Fibroblast of lung (primary cell): ENCODE results near the gene ECI1. TPM values are rescaled to one million over a fixed set of nuclear protein-coding genes. Genes with fewer than 3 reads are reported as not detected.

ENCODE experiments used
- DNase-seq, 2 donors: peaks; one replicate each; pipeline versions ENCODE4 v3.0.0 to v3.0.0-alpha.2; 2010; ENCODE audit warnings: low read depth in 2 of 2
- H2AFZ ChIP-seq: 2 replicates; pipeline ENCODE4 v1.5.1; 2012; ENCODE audit warnings: low read length, control low read depth, inconsistent platforms
- H3K27ac ChIP-seq: 2 replicates; pipeline ENCODE4 v1.5.1; 2011; ENCODE audit warnings: low read length, control low read depth; ENCODE audit not compliant: insufficient read depth
- H3K27me3 ChIP-seq: 2 replicates; pipeline ENCODE4 v1.5.1; 2011; ENCODE audit warnings: mild to moderate bottlenecking, low read length; ENCODE audit not compliant: control insufficient read depth, insufficient read depth
- H3K36me3 ChIP-seq: 2 replicates; pipeline ENCODE4 v1.5.1; 2011; ENCODE audit warnings: low read length; ENCODE audit not compliant: control insufficient read depth, insufficient read depth
- H3K4me1 ChIP-seq: 2 replicates; pipeline ENCODE4 v1.5.1; 2011; ENCODE audit warnings: low read length; ENCODE audit not compliant: control insufficient read depth, insufficient read depth; ENCODE audit errors: extremely low read depth
- H3K4me2 ChIP-seq: 2 replicates; pipeline ENCODE4 v1.5.1; 2011; ENCODE audit warnings: low read length, control low read depth; ENCODE audit not compliant: insufficient read depth; ENCODE audit errors: extremely low read depth
- H3K4me3 ChIP-seq, 4 experiments: fragments of 200-600 bp in 1 of 4; sonication (generic) in 1 of 4; replicated peaks in 1 of 4; 2 replicates each; pipeline ENCODE4 v1.5.1; 2011 to 2016; ENCODE audit warnings: low read length in 4 of 4, low read depth in 3 of 4, mild to moderate bottlenecking in 3 of 4, control low read depth in 2 of 4, inconsistent platforms in 1 of 4, mixed read lengths in 1 of 4; ENCODE audit not compliant: insufficient read depth in 1 of 4; ENCODE audit errors: control extremely low read depth in 1 of 4
- H3K79me2 ChIP-seq: 2 replicates; pipeline ENCODE4 v1.5.1; 2012; ENCODE audit warnings: mild to moderate bottlenecking, low read length, inconsistent platforms; ENCODE audit not compliant: control insufficient read depth, insufficient read depth
- H3K9ac ChIP-seq: 2 replicates; pipeline ENCODE4 v1.5.1; 2011; ENCODE audit warnings: mild to moderate bottlenecking, low read length, control low read depth; ENCODE audit not compliant: insufficient read depth
- H3K9me3 ChIP-seq: 2 replicates; pipeline ENCODE4 v1.5.1; 2012; ENCODE audit warnings: low read depth, low read length; ENCODE audit not compliant: control insufficient read depth, insufficient read depth
- H4K20me1 ChIP-seq: 2 replicates; pipeline ENCODE4 v1.5.1; 2011; ENCODE audit warnings: low read length; ENCODE audit not compliant: control insufficient read depth, insufficient read depth; ENCODE audit errors: extremely low read depth
- CTCF ChIP-seq, 2 donors: IDR thresholded peaks in 1 of 2; conservative IDR thresholded peaks in 1 of 2; 1 replicate in 1 of 2; 2 replicates in 1 of 2; pipeline ENCODE4 v1.5.1; 2011 to 2012; ENCODE audit warnings: low read length in 2 of 2, control low read depth in 1 of 2, inconsistent platforms in 1 of 2, low read depth in 1 of 2, mild to moderate bottlenecking in 1 of 2
- EZH2 ChIP-seq: IDR thresholded peaks from 2 replicates; pipeline ENCODE4 v1.5.1; 2012; ENCODE audit warnings: low read length, control low read depth, mild to moderate bottlenecking; ENCODE audit errors: missing control alignments
- polyA plus RNA-seq, 2 donors: library from polyadenylated mRNA; depleted of rRNA in 1 of 2; stranded (reverse) in 1 of 2; unstranded in 1 of 2; fragments of >200 nt; gene quantifications; 2 replicates each; pipeline ENCODE4 v1.2.1, GENCODE V29; 2011 to 2012; ENCODE audit warnings: missing spikeins in 1 of 2
- total RNA-seq: library from RNA; depleted of rRNA; stranded (reverse); fragments of >200 nt; gene quantifications from 2 replicates; pipeline ENCODE4 v1.2.1, GENCODE V29; 2014

Gene ECI1
- total and polyA plus RNA-seq, 2 donors (not counting 1 experiment from before 2014, with no cell fraction given), result 18.8 to 35.8 TPM

- Histone ChIP-seq H3K9me3 (no peaks in the 10 kb centered on the region), H3K27me3 (no peaks in the 10 kb centered on the region), H3K79me2 (peaks cover 7% of the 10 kb centered on the region), H3K4me1 (peaks cover 2% of the 10 kb centered on the region), H3K9ac (no peak overlapping the region), H3K36me3 (peaks cover 41% of the 10 kb centered on the region), H4K20me1 (no peaks in the 10 kb centered on the region), H3K4me2 (no peak overlapping the region), H3K27ac (no peak overlapping the region), H2AFZ (no peak overlapping the region), H3K4me3 (no peak overlapping the region)
- no peak for TF ChIP-seq EZH2
- no peak for TF ChIP-seq CTCF (conservative IDR thresholded peaks at IDR 0.05 in 1 of 2, IDR thresholded peaks at IDR 0.05 in 1 of 2; ENCODE audit: low read depth in 1 of 2, low read length in 2 of 2)
- no peak for DNase-seq
Observed at GRCh38 chr16:2232094-2232990, 19.0 kb downstream of the ECI1 start.

DNA sequence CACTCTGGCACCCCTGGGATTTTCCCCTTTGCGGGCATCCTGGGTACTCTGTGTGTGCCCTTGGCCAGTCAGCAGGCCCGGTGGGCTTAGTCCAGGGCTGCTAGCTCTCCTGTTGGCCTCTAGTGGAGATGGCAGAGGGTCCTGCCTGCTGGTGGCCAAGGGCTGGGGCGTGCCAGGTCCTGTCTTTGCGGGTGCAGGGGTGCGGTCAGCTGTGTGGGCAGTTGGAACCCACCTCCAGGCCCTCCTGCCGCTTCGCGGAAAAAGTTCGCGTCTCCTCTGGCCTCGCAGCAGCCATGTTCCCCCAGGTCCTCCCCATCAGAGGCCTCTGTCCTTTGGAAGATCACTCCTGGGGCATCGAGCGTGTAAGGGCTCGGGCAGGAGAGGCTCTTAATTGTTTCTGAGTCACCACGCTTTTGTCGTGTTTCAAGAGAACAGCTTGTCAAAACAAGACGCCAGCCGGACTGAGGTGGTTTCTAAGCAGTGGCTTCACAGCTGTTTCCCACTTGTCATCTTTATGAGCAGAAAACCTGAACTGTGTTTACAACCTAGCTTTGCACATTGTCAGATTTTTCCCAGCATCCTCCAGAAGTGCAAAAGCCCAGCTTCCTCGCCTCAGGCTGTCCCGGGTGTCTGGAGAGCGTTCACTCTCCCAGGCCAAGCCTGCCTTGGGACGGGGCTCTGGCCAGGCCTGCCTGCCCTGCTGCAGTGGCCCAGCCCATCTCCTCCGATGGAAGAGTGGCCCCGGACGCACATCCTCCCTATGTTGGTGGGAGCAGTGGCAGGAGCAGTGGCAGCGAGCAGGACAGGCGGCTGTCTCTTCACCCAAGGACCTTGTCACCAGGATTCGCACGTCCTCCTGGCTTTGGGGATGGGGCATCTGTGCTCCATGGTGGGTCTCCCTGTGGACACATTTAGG is 20.1 kb downstream of the ECI1 start:
- H3K9ac ChIP-seq, result no peak overlapping the region
- H3K4me1 ChIP-seq, result peaks cover 2% of the 10 kb centered on the region
- DNase-seq, result no peak
- no peak overlapping the region for H3K27ac ChIP-seq
- H3K36me3 ChIP-seq, result peaks cover 41% of the 10 kb centered on the region
- H4K20me1 ChIP-seq, result no peaks in the 10 kb centered on the region
- no peak overlapping the region for H3K4me3 ChIP-seq
- H2AFZ ChIP-seq, result no peak overlapping the region
- no peak overlapping the region for H3K4me2 ChIP-seq
- no peaks in the 10 kb centered on the region for H3K9me3 ChIP-seq
- TF ChIP-seq CTCF (conservative IDR thresholded peaks at IDR 0.05 in 1 of 2, IDR thresholded peaks at IDR 0.05 in 1 of 2; ENCODE audit: low read depth in 1 of 2, low read length in 2 of 2) (no peak), EZH2 (no peak)
- H3K79me2 ChIP-seq, result peaks cover 16% of the 10 kb centered on the region
- no peaks in the 10 kb centered on the region for H3K27me3 ChIP-seq

DNA sequence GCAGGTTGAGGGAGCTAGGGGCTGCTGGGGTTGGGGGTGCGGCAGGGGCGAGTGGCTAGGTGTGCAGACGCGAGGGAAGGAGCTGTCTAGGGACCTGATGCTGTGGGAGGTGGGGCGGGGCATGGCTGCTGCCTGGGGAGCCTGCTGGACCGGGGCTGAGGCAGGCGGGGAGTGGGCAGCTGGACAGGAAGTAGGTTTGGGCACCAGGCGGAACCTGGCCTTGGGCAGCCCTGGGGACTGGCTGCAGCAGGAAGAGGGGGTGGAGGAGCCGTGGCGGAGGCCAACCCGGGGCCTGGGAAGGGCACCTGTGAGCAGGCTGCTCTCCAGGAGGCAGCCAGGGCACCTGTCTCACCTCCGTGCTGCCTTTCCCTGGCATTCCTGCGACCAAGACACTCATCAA is 21.0 kb downstream of the ECI1 start:
- H3K27me3 ChIP-seq, result no peaks in the 10 kb centered on the region
- H3K36me3 ChIP-seq, result peaks cover 38% of the 10 kb centered on the region
- H2AFZ ChIP-seq, result no peak overlapping the region
- peaks cover 23% of the 10 kb centered on the region for H3K79me2 ChIP-seq
- no peak overlapping the region for H3K9ac ChIP-seq
- H3K9me3 ChIP-seq, result no peaks in the 10 kb centered on the region
- DNase-seq, result no peak
- TF ChIP-seq EZH2 (no peak), CTCF (conservative IDR thresholded peaks at IDR 0.05 in 1 of 2, IDR thresholded peaks at IDR 0.05 in 1 of 2; ENCODE audit: low read depth in 1 of 2, low read length in 2 of 2) (no peak)
- H4K20me1 ChIP-seq, result no peaks in the 10 kb centered on the region
- H3K27ac ChIP-seq, result no peak overlapping the region
- no peak overlapping the region for H3K4me3 ChIP-seq
- no peak overlapping the region for H3K4me2 ChIP-seq
- peaks cover 2% of the 10 kb centered on the region for H3K4me1 ChIP-seq
